SK-N-SH (cell line): ENCODE results near the gene PIGZ. TPM values are rescaled to one million over a fixed set of nuclear protein-coding genes. Genes with fewer than 3 reads are reported as not detected.

Experiments used
- CTCF ChIA-PET: fragments of 300-600, 350-600 bp; formaldehyde crosslinking; extraction: SDS; loops from one replicate; lab custom pipeline; 2021; lab: Yijun Ruan, JAX
- POLR2A ChIA-PET: fragments of 350-600 bp; sonication (Branson Sonifier 250); formaldehyde crosslinking; extraction: SDS; loops from one replicate; lab custom pipeline; 2020; ENCODE audit warnings: antibody characterized with exemption, inconsistent platforms; lab: Yijun Ruan, JAX
- DNase-seq: peaks from one replicate; pipeline ENCODE4 v3.0.0; 2012
- H2AFZ ChIP-seq: fragments of 200-600 bp; sonication (generic); 2 replicates; pipeline ENCODE4 v1.8.1; 2016; ENCODE audit warnings: antibody characterized with exemption, mild to moderate bottlenecking, low read depth
- H3F3A ChIP-seq: fragments of 200-600 bp; sonication (generic); replicated peaks from 2 replicates; pipeline ENCODE3; 2016; ENCODE audit warnings: antibody characterized with exemption, mild to moderate bottlenecking; ENCODE audit not compliant: insufficient read depth
- H3K27ac ChIP-seq, 2 experiments: fragments of 200-500 bp in 1 of 2; fragments of 200-600 bp in 1 of 2; sonication (Bioruptor generic) in 1 of 2; sonication (generic), shearing (Covaris generic) in 1 of 2; 2 replicates each; pipeline versions ENCODE4 v1.5.1 to v1.6.1; 2014 to 2016; ENCODE audit warnings: low read depth in 2 of 2, inconsistent platforms in 1 of 2, low read length in 1 of 2, mild to moderate bottlenecking in 1 of 2, mixed read lengths in 1 of 2
- H3K27me3 ChIP-seq: fragments of 200-600 bp; sonication (generic), shearing (Covaris generic); 2 replicates; pipeline ENCODE4 v1.6.1; 2016; ENCODE audit warnings: mixed run types; ENCODE audit not compliant: insufficient read depth
- H3K36me3 ChIP-seq, 2 experiments: fragments of 200-500 bp in 1 of 2; fragments of 200-600 bp in 1 of 2; sonication (Bioruptor generic) in 1 of 2; sonication (generic) in 1 of 2; replicated peaks in 1 of 2; 2 replicates each; pipeline versions ENCODE3 to v1.5.1; 2014 to 2016; ENCODE audit warnings: low read length in 1 of 2, mild to moderate bottlenecking in 1 of 2; ENCODE audit not compliant: insufficient read depth in 2 of 2, control insufficient read depth in 1 of 2
- H3K4me1 ChIP-seq, 2 experiments: fragments of 200-500 bp in 1 of 2; fragments of 200-600 bp in 1 of 2; sonication (Bioruptor generic) in 1 of 2; sonication (generic), shearing (Covaris generic) in 1 of 2; 2 replicates each; pipeline versions ENCODE4 v1.5.1 to v1.6.1; 2014 to 2016; ENCODE audit warnings: low read depth in 1 of 2, low read length in 1 of 2, mixed run types in 1 of 2; ENCODE audit not compliant: insufficient read depth in 2 of 2, control insufficient read depth in 1 of 2
- H3K4me2 ChIP-seq: fragments of 200-600 bp; sonication (generic), shearing (Covaris generic); 2 replicates; pipeline ENCODE4 v1.6.1; 2017; ENCODE audit warnings: mixed run types
- H3K4me3 ChIP-seq, 2 experiments: fragments of 200-500 bp in 1 of 2; fragments of 200-600 bp in 1 of 2; sonication (Bioruptor generic) in 1 of 2; sonication (generic), shearing (Covaris generic) in 1 of 2; 2 replicates each; pipeline versions ENCODE4 v1.5.1 to v1.8.1; 2014 to 2016; ENCODE audit warnings: low read depth in 2 of 2, inconsistent platforms in 1 of 2, low read length in 1 of 2, mild to moderate bottlenecking in 1 of 2, mixed read lengths in 1 of 2, moderate library complexity in 1 of 2
- H3K79me2 ChIP-seq: fragments of 200-600 bp; sonication (generic); 2 replicates; pipeline ENCODE4 v1.8.1; 2017; ENCODE audit warnings: mild to moderate bottlenecking; ENCODE audit not compliant: insufficient read depth
- H3K9ac ChIP-seq: fragments of 200-600 bp; sonication (generic); 2 replicates; pipeline ENCODE4 v1.6.1; 2017; ENCODE audit warnings: mixed run types
- H3K9me2 ChIP-seq: fragments of 200-600 bp; sonication (generic); 2 replicates; pipeline ENCODE4 v1.6.1; 2017; ENCODE audit warnings: mixed run types
- H3K9me3 ChIP-seq: fragments of 200-600 bp; sonication (generic); 2 replicates; pipeline ENCODE4 v1.6.1; 2017; ENCODE audit warnings: mixed run types, mild to moderate bottlenecking, moderate library complexity
- H4K20me1 ChIP-seq: fragments of 200-600 bp; sonication (generic); 2 replicates; pipeline ENCODE4 v1.6.1; 2017; ENCODE audit warnings: mild to moderate bottlenecking, mixed run types; ENCODE audit not compliant: insufficient read depth
- ELF1 ChIP-seq: IDR thresholded peaks from 2 replicates; pipeline ENCODE4 v1.4.0; 2012
- JUND ChIP-seq: IDR thresholded peaks from 2 replicates; pipeline ENCODE4 v1.4.0; 2012
- MEF2A ChIP-seq: IDR thresholded peaks from 2 replicates; pipeline ENCODE4 v1.4.0; 2012; ENCODE audit warnings: low read depth, borderline replicate concordance
- POLR2AphosphoS5 ChIP-seq: IDR thresholded peaks from 2 replicates; pipeline ENCODE4 v1.6.1; 2012; ENCODE audit warnings: low read depth, low read length
- TAF1 ChIP-seq: IDR thresholded peaks from 2 replicates; pipeline ENCODE4 v1.6.1; 2012; ENCODE audit warnings: low read depth, mild to moderate bottlenecking, low read length, moderate library complexity, borderline replicate concordance
- YY1 ChIP-seq: IDR thresholded peaks from 2 replicates; pipeline ENCODE4 v1.4.0; 2012; ENCODE audit warnings: low read depth, mild to moderate bottlenecking
- WGBS: methylation state at CpG from one replicate; pipeline ENCODE4 v1.1.6; 2017; ENCODE audit warnings: low lambda C conversion rate; 5-methylcytosine and 5-hydroxymethylcytosine counted together
- polyA plus RNA-seq, 3 experiments: library from polyadenylated mRNA; depleted of rRNA; stranded (reverse); fragments of >200 nt; gene quantifications; 2 replicates each; pipeline ENCODE4 v1.2.3, GENCODE V29; 2012
- TF ChIP-seq, protein P1 (sequence below): IDR thresholded peaks from 2 replicates; pipeline ENCODE4 v1.4.0; 2012; ENCODE audit warnings: low read depth
- TF ChIP-seq, protein P2 (sequence below): fragments of 200-600 bp; sonication (generic); IDR thresholded peaks from 2 replicates; pipeline ENCODE4 v1.6.1; 2017; ENCODE audit warnings: antibody characterized with exemption, mild to moderate bottlenecking, moderate library complexity

The PIGZ gene
- polyA plus RNA-seq, 1 of the 3 experiments (the other 2 are of a cell fraction): 5.0 TPM

DNA sequence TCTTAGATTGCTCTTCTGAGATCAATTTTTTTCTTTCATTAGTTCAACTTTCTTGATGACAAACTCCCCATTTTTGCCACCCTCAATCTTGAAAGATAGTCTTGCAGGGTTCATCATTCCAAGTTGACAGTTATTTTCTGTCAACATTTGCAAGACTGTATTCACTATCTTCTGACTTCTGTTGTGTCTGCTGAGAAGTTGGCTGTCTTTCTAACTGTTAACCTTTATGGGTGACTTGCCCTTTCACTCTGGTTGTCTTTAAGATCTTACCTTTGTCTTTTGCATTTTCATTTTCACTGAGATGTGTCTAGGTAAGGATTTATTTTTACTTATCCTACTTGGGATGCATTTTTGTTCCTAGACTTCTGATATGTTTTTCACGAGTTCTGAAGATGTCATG lies 14.6 kb upstream of the PIGZ start:
- Histone ChIP-seq H3K36me3 (no peaks in the 10 kb centered on the region), H3K27me3 (no peaks in the 10 kb centered on the region; the same call in 1 of the 2 replicates), H2AFZ (no peak overlapping the region), H3K79me2 (no peaks in the 10 kb centered on the region), H3K9me3 (peaks cover 4% of the 10 kb centered on the region; the same call in 1 of the 2 replicates), H3K9me2 (no peaks in the 10 kb centered on the region), H3K9ac (no peak overlapping the region), H3K4me1 (peaks cover 0 to 4% of the 10 kb centered on the region in 2 experiments; a peak in 1 of 4 replicates), H4K20me1 (no peaks in the 10 kb centered on the region), H3K27ac (no peak overlapping the region), H3K4me2 (no peak overlapping the region), H3F3A (no peaks in the 10 kb centered on the region), H3K4me3 (no peak overlapping the region)
- CTCF ChIA-PET: no interaction called here
- WGBS: 2% methylated on average over 1 of the region's 1 CpG
- POLR2A ChIA-PET: no interaction called here
- DNase-seq: no peak
- no peak for TF ChIP-seq ELF1

DNA sequence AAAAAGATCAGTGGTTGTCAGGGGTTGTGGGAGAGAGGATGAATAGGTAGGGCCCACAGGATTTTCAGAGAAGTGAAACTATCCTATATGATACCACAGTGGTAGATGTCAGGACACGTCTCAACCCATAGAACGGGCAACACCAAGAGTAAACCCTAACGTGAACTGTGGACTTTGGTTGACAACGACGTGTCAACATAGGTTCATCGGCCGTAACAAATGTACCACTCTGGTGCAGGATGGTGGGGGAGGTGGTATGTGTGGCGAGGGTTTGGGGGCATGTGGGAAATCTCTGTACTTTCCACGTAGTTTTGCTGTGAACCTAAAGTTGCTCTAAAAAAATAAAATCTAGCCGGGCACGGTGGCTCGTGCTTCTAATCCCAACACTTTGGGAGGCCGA lies 13.0 kb upstream of the PIGZ start:
- CTCF ChIA-PET: interaction anchor here (1.1 to 1.6 kb wide), 3 partner anchors 25 to 205 kb away, joined by 3 to 4 read pairs (median 3); partner anchors contain the start of gene NCBP2

DNA sequence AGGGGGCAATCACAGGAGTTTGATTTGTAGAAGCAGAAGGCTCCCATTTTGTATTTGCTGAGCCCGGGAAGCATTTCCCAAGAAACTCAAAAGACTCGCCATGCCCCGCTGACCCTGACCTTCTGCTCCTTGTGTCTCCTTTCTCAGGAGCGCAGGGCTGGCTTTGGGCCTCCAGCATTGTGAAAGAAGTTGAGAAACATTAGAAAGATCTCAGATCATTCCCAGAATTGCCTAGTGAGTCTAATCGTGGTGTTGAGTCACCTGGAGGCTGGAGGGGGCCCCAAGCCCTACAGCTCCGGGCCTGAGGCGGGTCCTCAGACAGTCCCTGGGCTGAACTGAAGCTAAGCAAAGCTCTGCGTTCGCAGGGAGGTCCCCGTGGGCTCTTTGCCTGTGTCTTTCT lies 10.9 kb upstream of the PIGZ start:
- TF ChIP-seq, protein P1, sequence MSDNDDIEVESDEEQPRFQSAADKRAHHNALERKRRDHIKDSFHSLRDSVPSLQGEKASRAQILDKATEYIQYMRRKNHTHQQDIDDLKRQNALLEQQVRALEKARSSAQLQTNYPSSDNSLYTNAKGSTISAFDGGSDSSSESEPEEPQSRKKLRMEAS: no peak
- no peak for TF ChIP-seq POLR2AphosphoS5
- TF ChIP-seq MEF2A: no peak
- TF ChIP-seq, protein P2, sequence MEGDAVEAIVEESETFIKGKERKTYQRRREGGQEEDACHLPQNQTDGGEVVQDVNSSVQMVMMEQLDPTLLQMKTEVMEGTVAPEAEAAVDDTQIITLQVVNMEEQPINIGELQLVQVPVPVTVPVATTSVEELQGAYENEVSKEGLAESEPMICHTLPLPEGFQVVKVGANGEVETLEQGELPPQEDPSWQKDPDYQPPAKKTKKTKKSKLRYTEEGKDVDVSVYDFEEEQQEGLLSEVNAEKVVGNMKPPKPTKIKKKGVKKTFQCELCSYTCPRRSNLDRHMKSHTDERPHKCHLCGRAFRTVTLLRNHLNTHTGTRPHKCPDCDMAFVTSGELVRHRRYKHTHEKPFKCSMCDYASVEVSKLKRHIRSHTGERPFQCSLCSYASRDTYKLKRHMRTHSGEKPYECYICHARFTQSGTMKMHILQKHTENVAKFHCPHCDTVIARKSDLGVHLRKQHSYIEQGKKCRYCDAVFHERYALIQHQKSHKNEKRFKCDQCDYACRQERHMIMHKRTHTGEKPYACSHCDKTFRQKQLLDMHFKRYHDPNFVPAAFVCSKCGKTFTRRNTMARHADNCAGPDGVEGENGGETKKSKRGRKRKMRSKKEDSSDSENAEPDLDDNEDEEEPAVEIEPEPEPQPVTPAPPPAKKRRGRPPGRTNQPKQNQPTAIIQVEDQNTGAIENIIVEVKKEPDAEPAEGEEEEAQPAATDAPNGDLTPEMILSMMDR: no peak
- ChIA-PET CTCF (interaction anchor here (0.6 to 2.9 kb wide), 12 partner anchors 9 to 619 kb away, joined by 3 to 26 read pairs (median 4); partner anchors contain the start of gene MELTF), POLR2A (no interaction called here)
- Histone ChIP-seq H3F3A (no peaks in the 10 kb centered on the region), H3K9ac (no peak overlapping the region), H4K20me1 (no peaks in the 10 kb centered on the region), H3K79me2 (no peaks in the 10 kb centered on the region), H3K9me3 (peaks cover 4% of the 10 kb centered on the region; the same call in 1 of the 2 replicates), H3K27ac (no peak overlapping the region), H3K4me3 (no peak overlapping the region), H3K4me1 (peaks cover 0 to 2% of the 10 kb centered on the region in 2 experiments; a peak in 1 of 4 replicates), H3K27me3 (no peaks in the 10 kb centered on the region), H3K9me2 (no peaks in the 10 kb centered on the region), H3K4me2 (no peak overlapping the region), H2AFZ (no peak overlapping the region), H3K36me3 (no peaks in the 10 kb centered on the region)
- 87% methylated on average over 10 of the region's 10 CpGs for WGBS
- no peak for DNase-seq

More for the DNA sequence above, 13.0 kb upstream of the PIGZ start:
- H3K9me3 ChIP-seq: peaks cover 4% of the 10 kb centered on the region; the same call in 1 of the 2 replicates
- H3F3A ChIP-seq: no peaks in the 10 kb centered on the region
- no peak overlapping the region for H3K27ac ChIP-seq
- H3K9me2 ChIP-seq: no peaks in the 10 kb centered on the region
- H4K20me1 ChIP-seq: no peaks in the 10 kb centered on the region
- H3K27me3 ChIP-seq: no peaks in the 10 kb centered on the region
- H3K9ac ChIP-seq: no peak overlapping the region
- no peaks in the 10 kb centered on the region for H3K36me3 ChIP-seq
- TF ChIP-seq TAF1 (no peak), YY1 (no peak), JUND (no peak)
- H3K79me2 ChIP-seq: no peaks in the 10 kb centered on the region
- no peak overlapping the region for H3K4me2 ChIP-seq
- H3K4me3 ChIP-seq: no peak overlapping the region
- no peak for DNase-seq
- no peak overlapping the region for H2AFZ ChIP-seq
- POLR2A ChIA-PET: no interaction called here
- WGBS: 84% methylated on average over 13 of the region's 13 CpGs
- H3K4me1 ChIP-seq: peaks cover 0 to 2% of the 10 kb centered on the region in 2 experiments; a peak in 1 of 4 replicates
